TTC549 (cell line): Measurements from ENCODE around the gene ABLIM1.

ENCODE experiments used
- FAIRE-seq: peaks from 2 replicates; lab custom pipeline; 2012; peaks lifted over from hg19 to GRCh38; lab: Jason Lieb, UNC

Gene ABLIM1

DNA sequence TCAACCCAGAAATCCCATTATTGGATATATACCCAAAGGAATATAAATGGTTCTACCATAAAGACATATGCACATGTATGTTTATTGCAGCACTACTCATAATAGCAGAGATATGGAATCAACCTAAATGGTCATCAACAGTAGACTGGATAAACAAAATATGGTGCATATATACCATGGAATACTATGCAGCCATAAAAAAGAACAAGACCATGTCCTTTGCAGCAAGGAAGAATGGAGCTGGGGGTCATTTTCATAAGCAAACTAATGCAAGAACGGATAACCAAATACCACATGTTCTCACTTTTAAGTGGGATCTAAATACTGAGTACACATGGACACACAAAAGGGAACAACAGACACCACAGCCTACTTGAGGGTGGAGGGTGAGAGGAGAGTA lies 251.6 kb downstream of the ABLIM1 start:
- FAIRE-seq = no peak

DNA sequence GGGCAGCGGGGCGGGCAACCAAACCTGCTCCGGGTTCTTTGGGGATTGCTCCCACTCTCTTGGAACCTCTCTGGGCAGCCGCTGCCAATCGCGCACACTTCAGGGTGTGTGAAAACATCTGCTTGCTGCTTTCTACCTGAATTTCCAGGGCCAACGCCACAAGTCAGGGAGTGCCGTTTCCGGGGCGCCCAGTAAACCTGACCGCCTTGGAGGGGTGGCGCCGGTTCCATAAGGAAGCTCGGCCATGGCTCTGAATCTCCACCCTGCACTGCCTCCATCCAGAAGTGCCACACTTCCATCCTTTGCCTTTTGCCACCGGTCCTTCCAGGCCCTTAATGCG lies 253.1 kb downstream of the ABLIM1 start:
- FAIRE-seq = no peak

DNA sequence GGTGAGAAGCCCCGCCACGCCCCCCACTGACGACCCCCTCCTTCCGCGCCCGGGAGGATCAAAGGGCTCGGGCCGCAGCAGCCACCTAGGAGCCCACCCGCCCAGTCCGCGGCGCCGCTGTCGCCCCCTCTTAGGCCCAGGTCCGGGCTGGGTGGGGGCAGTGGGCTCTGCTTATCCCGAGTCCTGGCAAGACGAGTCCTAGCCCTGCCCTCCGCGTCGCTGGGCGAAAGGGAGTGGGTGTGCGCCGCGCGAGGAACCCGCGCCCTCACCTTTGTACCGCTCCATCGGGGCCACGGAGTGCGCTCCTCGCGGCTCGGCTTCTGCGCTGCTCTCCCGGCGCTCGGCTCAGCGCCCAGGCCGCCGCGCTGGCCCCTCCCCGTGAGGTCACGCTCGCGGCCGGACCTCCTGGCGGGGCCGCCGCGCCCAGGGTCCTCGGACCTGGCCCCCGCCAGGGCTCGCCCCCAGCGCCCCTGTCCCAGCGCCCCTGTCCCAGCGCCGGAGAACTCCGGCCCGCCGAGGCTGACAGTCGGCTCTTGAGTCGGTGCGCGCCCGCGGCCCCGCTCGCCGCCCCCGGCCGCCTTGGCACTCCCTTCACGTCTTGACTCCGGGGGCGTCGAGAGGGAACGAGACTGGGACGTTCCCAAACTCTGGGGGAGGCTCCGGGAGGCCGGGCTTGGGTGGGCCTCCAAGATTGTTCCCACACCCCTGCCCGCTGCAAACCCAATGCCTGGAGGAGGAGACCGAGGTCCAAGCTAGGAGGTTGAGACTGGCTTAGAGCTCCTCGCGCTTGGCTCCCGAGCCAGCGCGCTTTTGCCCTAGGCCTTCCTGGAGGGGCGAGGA lies 253.7 kb downstream of the ABLIM1 start, which contains the start of gene AFAP1L2:
TSS of gene AFAP1L2 (minus strand) at position 332 of the 840 bp plus-strand sequence. CDS start at position 285, 47 bp downstream.
- no peak for FAIRE-seq

DNA sequence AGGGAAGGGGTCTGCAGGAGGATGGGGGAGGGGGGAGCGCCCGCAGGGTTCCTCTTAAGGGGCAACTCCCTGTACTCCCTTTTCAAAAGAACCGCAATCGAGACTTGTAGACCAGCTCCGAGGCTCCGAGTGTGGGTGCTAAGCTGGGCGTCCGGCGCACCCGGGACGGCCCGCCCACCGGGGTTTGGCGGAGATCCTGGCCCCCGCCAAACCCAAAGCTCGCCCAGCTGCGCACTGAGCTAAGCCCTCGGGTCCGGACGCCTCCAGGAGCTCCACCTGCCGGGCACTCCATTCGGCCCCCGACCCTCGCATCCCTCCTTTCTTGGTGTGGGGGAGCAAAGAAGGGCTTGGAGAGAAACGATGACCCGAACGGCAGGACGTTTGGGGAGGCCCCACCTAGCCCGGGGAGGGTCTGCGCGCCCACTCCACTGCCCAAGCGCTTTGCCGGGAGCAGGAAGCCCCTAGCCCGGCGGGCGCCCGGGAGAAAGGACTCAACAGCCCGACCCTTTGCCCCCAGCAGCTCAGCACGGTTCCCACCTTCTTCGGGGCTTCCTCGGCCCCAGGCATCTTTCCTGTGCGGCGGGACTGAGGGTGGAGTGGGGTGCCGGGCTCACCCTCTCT lies 254.4 kb downstream of the ABLIM1 start:
- no peak for FAIRE-seq

DNA sequence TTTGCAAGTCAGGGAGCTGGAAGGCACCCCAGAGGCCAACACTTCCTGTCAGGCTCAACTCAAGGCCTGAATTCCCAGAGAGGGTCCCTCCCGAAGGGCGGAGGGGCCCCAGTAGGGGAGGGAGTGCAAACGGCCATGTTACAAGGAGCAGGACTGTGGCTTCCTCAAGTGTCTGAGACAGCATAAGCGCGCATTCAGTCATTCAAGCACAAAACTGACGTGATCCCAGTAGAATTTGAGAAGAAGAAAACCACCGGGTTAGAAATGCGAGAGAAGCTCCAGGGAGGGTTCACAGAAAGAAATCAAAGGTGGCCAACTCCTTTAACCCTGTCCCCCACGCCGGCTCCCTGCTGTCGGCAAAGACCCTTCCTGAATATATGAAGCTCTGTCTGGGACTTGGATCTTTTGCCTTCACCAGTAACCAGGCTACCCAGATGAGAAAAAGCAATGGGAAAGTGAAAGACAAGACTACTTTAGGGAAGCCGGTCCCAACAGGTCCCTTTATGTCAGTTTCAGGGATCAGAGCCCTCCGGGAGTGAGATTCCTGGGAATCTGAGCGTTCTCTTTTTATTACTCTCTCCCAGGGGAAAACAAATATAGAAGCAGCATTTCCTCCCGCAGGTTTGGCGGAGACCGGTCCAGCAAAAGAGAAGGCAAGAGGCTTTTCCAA lies 255.1 kb downstream of the ABLIM1 start:
- FAIRE-seq = no peak

DNA sequence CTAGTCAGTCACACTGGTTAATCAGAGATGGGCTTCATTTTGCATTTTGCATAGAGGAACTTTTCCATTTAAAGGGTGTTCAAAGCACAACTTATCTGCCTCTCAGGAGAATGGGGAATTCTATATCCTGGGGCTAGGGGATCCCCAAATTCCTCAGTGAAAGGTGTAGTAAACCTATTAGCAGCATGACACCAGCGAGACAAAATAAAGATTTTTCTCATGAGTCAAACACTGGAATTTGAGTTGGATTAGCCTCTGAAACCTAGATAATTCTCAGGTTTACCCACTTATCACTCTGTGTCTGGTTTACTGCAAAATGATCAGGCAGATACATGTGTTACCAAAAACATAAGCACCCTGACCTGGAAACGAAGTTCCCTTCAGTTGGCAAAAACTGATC lies 255.8 kb downstream of the ABLIM1 start:
- FAIRE-seq = no peak

DNA sequence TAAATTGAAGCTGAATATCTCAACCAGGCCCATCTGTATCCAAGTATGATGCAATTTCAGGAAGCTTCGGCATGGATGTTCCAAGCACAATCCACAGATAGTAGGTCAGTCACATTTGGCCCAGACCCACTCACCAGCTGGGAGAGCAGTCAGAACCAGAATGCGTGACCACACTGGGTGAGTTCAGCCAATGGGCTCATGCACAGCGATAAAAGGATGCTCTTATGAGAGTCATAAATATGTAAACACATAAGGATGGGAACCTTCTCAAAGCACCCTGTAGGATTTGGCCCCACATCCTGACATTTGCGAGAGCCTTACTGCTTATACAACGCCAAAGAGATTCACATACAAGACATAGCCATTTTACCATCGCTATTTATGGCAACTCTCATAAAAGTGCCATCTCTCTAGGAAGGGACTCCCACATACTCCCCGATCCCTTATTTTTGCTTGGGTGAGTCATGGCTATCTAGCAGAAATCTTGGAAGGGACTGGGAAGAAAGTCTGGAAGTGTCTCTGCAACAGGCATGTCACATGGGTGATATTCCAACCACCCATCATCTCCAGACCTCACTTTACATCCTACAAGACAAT lies 256.8 kb downstream of the ABLIM1 start:
- no peak for FAIRE-seq

DNA sequence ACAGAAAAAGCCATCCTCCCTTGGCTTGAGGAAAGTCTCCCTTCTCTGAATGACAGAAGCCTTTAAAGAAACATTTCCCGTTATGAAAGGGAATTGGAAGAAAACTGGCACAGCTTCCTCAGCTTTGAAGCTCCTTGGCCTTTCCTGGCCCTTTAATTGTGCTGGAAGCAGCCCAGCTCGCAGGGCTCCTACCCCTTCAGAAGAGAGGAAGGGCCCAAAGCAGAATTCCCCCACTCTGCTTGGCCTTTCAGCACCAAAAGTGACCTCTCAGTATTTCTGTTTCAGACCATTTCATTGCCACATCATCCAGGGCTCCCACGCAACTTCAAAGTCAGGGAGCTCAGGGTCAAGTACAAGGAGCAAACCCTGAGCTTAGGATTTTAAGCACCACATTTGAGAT lies 258.0 kb downstream of the ABLIM1 start:
- FAIRE-seq = no peak

DNA sequence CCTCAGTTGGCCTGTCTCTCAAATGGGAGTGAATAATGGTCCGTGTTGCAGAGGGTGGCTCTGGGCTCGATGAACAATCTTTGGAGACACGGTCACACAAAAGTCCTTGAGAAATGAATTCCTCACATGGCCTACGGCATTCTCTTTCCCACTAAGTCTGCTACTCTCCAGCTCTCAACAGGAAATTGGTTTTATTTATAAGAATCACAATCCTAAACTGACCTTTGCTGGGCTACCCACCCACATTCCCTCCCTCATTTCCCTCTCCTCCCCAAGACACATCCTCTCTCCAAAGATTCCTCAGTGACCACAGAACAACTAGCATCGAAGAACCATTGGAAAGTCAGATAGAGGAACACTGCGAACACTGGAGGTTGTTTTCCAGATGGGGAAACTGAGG lies 258.5 kb downstream of the ABLIM1 start:
- FAIRE-seq = no peak

DNA sequence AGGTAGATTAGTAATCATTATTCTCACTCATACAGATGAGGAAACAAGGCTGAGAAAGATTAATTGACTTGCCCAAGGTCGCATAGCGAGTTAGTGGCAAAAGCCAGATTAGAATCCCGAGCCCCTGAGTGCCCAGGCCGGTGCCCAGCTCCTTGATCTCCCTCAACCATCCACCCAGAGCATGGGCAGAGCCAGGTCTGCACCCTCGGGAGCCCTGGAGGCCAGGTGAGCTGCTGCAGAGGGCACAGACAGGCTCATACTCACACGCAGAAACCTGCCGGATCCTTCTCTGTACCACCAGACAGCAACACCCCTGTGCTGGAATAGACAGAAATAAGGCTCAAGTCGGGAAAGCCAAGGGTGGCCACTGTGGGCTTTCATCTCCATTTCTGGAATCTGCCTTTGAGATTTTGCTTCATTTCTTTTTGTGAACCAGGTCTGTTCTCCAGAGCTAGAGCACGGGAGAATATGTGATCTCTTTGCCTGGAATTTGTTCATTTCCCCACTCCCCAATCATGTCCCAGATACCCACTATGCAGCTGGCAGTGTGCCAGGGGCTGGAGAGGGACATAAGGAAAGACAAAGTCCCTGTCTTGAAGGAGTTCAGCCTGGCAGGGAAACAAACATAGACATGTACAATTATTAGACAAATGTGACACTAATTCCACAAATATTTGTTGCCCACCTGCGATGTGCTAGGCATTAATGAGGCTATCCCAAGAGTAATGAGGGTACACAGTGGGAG lies 259.3 kb downstream of the ABLIM1 start:
- FAIRE-seq = no peak

DNA sequence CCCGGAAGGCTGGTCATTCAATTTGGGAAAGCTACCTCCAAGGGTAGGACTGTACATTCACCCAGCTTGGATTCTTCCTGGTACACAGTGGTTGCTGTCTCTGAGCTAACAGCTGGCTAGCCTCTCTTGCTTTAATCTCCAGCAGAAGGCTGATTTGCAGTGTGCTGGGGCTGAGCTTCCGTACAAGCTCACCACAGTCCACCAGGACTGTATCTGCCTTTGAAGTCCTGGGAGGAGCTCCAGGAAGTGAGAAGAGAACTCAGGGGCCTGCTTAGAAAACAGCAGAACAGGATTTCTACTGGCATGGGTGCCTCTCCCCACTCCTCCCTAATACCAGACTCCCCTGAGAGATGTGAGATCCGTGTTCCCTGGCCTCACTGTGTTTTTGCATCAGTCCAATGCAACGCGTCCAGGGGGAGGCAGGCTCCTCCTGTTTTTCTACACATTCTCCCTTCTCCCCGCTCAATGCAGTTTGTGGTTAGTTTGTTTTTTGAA lies 260.4 kb downstream of the ABLIM1 start:
- FAIRE-seq = no peak

DNA sequence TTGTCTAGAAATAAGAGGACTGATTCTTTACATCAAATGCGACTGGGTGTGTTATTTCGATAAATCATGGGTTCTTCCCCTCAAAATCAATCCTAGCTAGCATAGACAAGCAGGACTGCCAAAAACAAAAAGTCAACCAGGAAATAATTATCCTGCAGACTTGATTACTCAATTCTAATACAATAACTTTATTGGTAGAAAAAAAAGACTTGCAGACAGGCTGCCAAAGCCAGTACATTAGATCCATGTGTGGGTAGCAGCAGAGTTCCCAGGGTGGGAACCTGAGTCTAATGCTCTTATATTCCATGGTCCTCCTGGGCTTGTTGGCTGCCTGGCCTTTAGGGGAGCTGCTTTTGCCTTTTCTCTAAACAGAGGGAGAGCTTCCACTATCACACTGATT lies 261.6 kb downstream of the ABLIM1 start:
- no peak for FAIRE-seq

DNA sequence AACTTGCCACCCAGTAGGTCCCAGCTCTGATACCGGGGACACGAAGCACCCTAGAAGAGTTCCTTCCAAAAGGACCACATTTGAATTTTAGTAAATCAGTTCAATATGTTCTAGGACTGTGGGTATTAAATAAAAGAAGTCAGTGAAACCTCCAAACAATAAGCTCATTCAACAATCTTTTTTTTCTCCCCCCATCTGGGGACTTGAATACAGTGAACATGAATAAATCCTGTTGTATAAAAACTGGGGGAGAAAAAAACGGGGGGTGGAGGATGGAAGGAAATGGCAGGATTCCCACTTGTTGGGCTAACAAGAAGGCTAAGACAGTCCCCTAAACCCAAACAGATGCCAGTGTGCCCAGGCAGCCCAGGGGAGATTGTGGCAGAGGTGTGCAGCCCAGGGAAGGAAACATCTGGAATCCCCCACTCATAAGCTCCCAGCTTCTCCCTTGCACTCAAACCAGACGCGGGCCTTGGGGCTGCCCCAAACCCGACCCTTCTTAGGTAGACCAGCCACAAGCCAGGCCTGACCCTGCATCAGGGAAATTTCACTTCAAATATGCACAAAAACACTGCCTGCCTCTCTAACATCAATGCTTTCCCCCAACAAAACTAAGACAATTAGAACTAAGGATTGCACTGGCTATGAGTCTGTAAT lies 262.6 kb downstream of the ABLIM1 start:
- FAIRE-seq = no peak

DNA sequence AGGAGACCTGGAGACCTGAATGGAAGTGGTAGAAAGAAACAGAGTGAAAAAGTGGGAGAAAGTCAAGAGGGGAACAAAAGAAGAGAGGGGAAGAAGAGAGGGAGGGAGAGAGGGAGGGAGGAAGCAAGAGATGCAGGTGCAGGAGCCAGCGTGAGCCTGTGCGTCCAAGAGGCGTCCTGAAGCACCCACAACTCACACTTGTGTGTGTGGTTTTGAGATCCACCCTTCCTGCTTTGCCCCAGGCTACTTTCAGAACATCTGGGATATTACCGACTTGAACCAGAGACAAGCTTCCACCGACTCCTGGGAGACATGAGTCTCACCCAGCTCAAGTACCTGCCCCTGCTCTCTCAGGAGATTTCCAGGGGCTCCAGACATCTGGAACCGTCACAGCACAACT lies 263.5 kb downstream of the ABLIM1 start:
- no peak for FAIRE-seq

DNA sequence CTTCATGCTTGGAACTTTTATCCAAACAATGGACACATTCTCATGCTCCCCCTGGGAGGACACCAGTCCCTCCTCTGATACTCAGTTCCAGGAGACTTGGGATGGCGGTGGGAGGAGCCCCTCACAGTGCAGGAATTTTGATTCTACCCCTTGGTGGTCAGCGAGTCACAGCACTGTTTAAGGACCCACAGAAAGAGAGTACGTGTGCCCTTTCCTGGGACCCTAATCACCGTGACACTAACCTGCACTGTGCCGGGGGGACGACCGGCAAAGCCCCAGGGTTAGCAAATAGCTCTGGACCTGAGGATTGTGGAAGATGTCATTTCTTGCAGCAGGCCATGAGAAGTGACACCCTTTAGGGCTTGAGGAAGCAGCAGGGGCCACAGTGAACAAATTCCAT lies 264.2 kb downstream of the ABLIM1 start:
- no peak for FAIRE-seq

DNA sequence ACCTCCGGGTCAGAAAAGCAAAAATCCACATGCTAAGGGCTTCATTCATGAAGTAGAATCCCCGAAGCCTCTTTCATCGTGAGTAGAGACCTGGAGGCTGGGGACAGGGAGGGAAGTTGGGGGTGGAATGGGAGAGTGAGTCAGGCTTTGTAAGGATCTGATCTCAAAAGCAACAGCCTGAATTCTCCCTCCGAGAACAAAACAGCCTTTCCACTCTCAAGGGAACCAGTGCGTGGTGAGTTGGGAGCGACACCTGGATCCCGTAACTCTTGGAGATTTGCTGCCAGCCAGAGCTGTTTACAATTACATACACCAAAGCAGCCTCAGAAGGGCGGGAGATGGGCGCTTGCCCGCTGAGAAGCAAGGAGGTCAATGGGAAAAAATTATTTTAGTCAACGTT lies 264.6 kb downstream of the ABLIM1 start:
- FAIRE-seq = no peak

DNA sequence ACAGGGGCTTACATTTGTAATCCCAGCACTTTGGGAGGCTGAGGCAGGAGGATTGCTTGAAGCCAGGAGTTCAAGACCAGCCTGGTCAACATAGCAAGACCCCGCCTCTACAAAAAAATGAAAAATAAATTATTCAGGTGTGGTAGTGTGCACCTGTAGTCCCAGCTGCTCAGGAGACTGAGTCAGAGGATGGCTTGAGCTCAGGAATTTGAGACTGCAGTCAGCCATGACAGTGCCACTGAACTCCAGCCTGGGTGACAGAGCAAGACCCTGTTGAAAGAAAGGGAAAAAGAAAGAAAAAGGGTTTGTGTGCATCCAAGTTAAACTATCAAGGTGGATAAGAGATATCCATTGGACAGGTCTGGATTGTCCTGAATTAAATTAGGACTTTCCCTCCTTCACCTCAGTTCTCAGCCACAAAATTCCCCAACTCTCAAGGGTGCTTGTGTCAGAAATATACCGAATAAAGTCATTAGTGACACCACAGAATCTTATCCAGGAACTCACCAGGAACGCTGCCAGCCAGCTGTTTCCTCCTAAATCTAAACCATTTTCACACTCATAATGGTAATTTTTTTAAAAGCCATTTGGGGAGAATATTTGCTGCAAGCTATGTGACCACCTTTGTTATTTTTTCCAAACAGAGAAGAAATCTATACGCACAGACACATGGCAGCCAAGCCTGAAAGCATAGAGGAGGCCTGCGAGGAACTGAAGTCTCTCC lies 265.8 kb downstream of the ABLIM1 start:
- no peak for FAIRE-seq

DNA sequence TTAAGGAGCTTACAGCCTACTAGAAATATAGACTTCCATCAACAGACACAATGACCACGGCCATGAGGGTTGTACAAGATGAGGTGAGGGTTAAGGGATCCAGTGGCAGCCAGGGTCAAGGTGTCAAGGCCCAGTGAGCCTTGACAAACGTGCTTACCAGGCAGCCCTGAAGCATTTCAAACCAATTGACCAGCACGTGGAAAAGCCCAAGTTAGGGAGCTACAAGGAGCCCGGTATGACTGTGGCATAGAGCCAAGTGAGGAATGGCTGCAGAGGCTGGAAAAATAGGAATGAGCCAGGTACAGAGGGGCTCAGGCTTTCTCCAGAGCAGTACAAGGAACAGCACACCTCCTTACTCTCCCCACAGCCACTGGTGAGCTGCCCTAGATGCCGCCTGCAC lies 266.5 kb downstream of the ABLIM1 start:
- no peak for FAIRE-seq

DNA sequence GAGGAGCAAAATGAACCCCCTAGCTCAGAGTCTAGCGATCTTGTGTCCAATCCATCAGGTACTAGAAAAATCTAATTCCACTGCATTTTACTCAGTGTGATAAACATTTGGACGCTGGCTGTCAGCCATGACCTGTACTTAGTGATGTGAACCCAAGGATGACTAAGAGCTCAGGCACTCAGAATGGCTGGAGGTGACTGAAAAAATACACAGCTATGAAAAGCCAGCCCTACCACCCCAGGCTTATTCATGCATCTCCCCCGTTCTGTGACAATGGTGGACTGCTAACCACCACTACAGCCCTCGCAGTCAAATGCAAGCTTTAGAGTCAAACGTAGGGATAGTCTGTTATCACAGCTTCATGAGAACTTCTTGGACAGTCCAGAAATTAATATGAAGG lies 268.6 kb downstream of the ABLIM1 start:
- FAIRE-seq = no peak

DNA sequence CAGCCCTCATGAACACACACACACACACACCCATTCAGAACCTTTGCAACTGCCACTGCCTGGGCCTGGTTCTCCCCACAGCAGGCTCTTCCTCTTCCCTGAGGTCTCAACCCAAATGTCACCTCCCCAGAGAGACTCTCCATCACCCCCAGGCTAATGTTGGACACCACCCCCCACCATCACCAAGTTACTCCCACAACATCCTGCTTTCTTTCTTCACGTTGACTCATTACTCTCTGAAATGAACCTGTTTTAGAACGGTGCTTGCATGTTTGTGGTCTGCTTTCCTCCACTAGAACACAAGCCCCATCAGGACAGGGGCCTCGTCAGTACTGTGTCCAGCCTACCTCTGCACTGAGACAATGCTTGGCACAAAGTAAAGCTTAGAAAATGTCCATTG lies 269.8 kb downstream of the ABLIM1 start:
- FAIRE-seq = no peak

DNA sequence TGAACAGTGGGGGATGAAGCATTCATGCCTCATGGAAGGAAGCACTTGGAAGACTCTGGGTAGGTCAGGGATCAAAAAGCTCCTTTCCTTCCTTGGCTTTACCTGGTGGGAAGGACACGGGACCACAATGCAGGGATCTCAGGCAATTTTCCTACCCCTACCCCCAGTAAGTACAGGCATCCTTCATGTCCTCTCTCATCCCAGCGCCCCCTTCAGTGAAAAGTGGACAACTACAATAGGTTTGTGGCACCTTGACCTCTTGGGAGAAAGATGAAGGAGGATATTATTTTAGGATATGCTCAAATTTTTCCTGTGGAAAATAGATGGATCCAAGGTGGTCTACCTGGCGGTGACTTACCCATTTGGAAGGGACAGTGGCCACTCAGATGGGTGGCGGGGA lies 270.3 kb downstream of the ABLIM1 start:
- no peak for FAIRE-seq
